Measurements from ENCODE around the gene KCNMB1. TPM values are rescaled to one million over a fixed set of nuclear protein-coding genes. Genes with fewer than 3 reads are reported as not detected.

KCNMB1 gene
- total and polyA plus RNA-seq, 2 donors (not counting 1 experiment from before 2014, with no cell fraction given): not detected

DNA sequence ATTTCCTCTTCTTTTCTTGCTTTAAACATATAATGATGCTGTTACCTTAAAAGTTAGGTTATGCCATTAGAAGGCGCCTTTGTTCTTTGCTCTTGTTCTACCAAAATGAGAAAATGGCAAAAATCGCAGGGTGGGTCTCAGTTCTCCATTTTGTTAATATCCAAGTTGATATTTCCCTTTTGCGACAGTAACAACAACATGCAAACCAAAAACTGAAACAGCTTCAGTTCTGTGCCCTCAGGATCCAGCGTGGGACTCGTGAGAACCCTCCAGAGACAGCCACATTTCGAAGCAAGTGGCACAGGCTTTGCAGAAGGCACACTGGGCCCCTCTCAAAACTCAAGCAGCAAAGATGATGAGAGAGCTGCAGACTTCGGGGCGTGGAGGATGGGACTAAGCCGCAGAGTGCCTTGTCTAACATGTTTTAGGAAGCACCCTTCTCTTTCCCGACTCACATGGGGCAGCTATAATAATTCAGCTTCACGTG lies 58.6 kb downstream of the KCNMB1 start:
- Histone ChIP-seq H3K36me3 (ENCODE audit: control insufficient read depth, insufficient read depth, low read length) (no peaks in the 10 kb centered on the region), H3K9ac (ENCODE audit: insufficient read depth, low read length) (no peak overlapping the region), H2AFZ (ENCODE audit: low read length) (no peak overlapping the region), H3K79me2 (ENCODE audit: control insufficient read depth, insufficient read depth, low read length) (no peaks in the 10 kb centered on the region), H3K4me2 (ENCODE audit: extremely low read depth, insufficient read depth, low read length) (no peak overlapping the region), H3K27ac (ENCODE audit: insufficient read depth, low read length) (no peak overlapping the region), H4K20me1 (ENCODE audit: control insufficient read depth, extremely low read depth, insufficient read depth, low read length) (no peaks in the 10 kb centered on the region), H3K27me3 (ENCODE audit: control insufficient read depth, insufficient read depth, low read length) (no peaks in the 10 kb centered on the region), H3K4me1 (ENCODE audit: control insufficient read depth, extremely low read depth, insufficient read depth, low read length) (no peaks in the 10 kb centered on the region), H3K4me3 (replicated peaks in 1 of 4; ENCODE audit: control extremely low read depth in 1 of 4, insufficient read depth in 1 of 4, low read depth in 3 of 4, low read length in 4 of 4) (no peak overlapping the region), H3K9me3 (ENCODE audit: control insufficient read depth, insufficient read depth, low read depth, low read length) (no peaks in the 10 kb centered on the region)
- TF ChIP-seq CTCF (conservative IDR thresholded peaks at IDR 0.05 in 1 of 2, IDR thresholded peaks at IDR 0.05 in 1 of 2; ENCODE audit: low read depth in 1 of 2, low read length in 2 of 2) (no peak), EZH2 (IDR thresholded peaks at IDR 0.05; ENCODE audit: low read length, missing control alignments) (no peak)
- DNase-seq (ENCODE audit: low read depth in 2 of 2): no peak

- Histone ChIP-seq H3K36me3 (ENCODE audit: control insufficient read depth, insufficient read depth, low read length) (no peaks in the 10 kb centered on the region), H3K27ac (ENCODE audit: insufficient read depth, low read length) (no peak overlapping the region), H3K9me3 (ENCODE audit: control insufficient read depth, insufficient read depth, low read depth, low read length) (no peaks in the 10 kb centered on the region), H2AFZ (ENCODE audit: low read length) (no peak overlapping the region), H4K20me1 (ENCODE audit: control insufficient read depth, extremely low read depth, insufficient read depth, low read length) (no peaks in the 10 kb centered on the region), H3K27me3 (ENCODE audit: control insufficient read depth, insufficient read depth, low read length) (no peaks in the 10 kb centered on the region), H3K79me2 (ENCODE audit: control insufficient read depth, insufficient read depth, low read length) (no peaks in the 10 kb centered on the region), H3K4me1 (ENCODE audit: control insufficient read depth, extremely low read depth, insufficient read depth, low read length) (no peaks in the 10 kb centered on the region), H3K9ac (ENCODE audit: insufficient read depth, low read length) (no peak overlapping the region), H3K4me2 (ENCODE audit: extremely low read depth, insufficient read depth, low read length) (no peak overlapping the region), H3K4me3 (replicated peaks in 1 of 4; ENCODE audit: control extremely low read depth in 1 of 4, insufficient read depth in 1 of 4, low read depth in 3 of 4, low read length in 4 of 4) (no peak overlapping the region)
- DNase-seq (ENCODE audit: low read depth in 2 of 2): no peak
- TF ChIP-seq EZH2 (IDR thresholded peaks at IDR 0.05; ENCODE audit: low read length, missing control alignments) (no peak), CTCF (conservative IDR thresholded peaks at IDR 0.05 in 1 of 2, IDR thresholded peaks at IDR 0.05 in 1 of 2; ENCODE audit: low read depth in 1 of 2, low read length in 2 of 2) (no peak)
These were observed 59.6 kb downstream of the KCNMB1 start for GRCh38 chr5:170329524-170329923.

- Histone ChIP-seq H3K4me3 (replicated peaks in 1 of 4; ENCODE audit: control extremely low read depth in 1 of 4, insufficient read depth in 1 of 4, low read depth in 3 of 4, low read length in 4 of 4) (no peak overlapping the region), H2AFZ (ENCODE audit: low read length) (no peak overlapping the region), H3K27ac (ENCODE audit: insufficient read depth, low read length) (no peak overlapping the region), H3K4me1 (ENCODE audit: control insufficient read depth, extremely low read depth, insufficient read depth, low read length) (no peaks in the 10 kb centered on the region), H3K27me3 (ENCODE audit: control insufficient read depth, insufficient read depth, low read length) (no peaks in the 10 kb centered on the region), H3K4me2 (ENCODE audit: extremely low read depth, insufficient read depth, low read length) (no peak overlapping the region), H3K9me3 (ENCODE audit: control insufficient read depth, insufficient read depth, low read depth, low read length) (no peaks in the 10 kb centered on the region), H3K79me2 (ENCODE audit: control insufficient read depth, insufficient read depth, low read length) (no peaks in the 10 kb centered on the region), H3K36me3 (ENCODE audit: control insufficient read depth, insufficient read depth, low read length) (no peaks in the 10 kb centered on the region), H4K20me1 (ENCODE audit: control insufficient read depth, extremely low read depth, insufficient read depth, low read length) (no peaks in the 10 kb centered on the region), H3K9ac (ENCODE audit: insufficient read depth, low read length) (no peak overlapping the region)
- DNase-seq (ENCODE audit: low read depth in 2 of 2): no peak
- TF ChIP-seq EZH2 (IDR thresholded peaks at IDR 0.05; ENCODE audit: low read length, missing control alignments) (no peak), CTCF (conservative IDR thresholded peaks at IDR 0.05 in 1 of 2, IDR thresholded peaks at IDR 0.05 in 1 of 2; ENCODE audit: low read depth in 1 of 2, low read length in 2 of 2) (no peak)
These were observed 61.3 kb downstream of the KCNMB1 start for GRCh38 chr5:170327829-170328228.
